Stimulated activated CD8-positive, alpha-beta memory T cell treated with anti-CD3 and anti-CD28 coated beads, Interleukin-4, amount 100 ng/mL, for 48 hours (primary cell): ENCODE results near the gene SNN.

Source experiments
- DNase-seq: peaks from one replicate; pipeline ENCODE4 v3.0.0-alpha.2; 2020

Gene SNN

GRCh38 chr16:11668623-11669379 lies 546 bp downstream of the SNN start:
- no peak for DNase-seq

GRCh38 chr16:11669380-11670146 lies 1.3 kb downstream of the SNN start:
- no peak for DNase-seq

- no peak for DNase-seq
These were observed 2.2 kb downstream of the SNN start for GRCh38 chr16:11670171-11671131.

GRCh38 chr16:11671271-11671670 lies 3.0 kb downstream of the SNN start:
- no peak for DNase-seq

GRCh38 chr16:11671676-11672075 lies 3.4 kb downstream of the SNN start:
- no peak for DNase-seq

- DNase-seq = no peak
These were observed 4.2 kb downstream of the SNN start for GRCh38 chr16:11672206-11673090.

- no peak for DNase-seq
These were observed 5.1 kb downstream of the SNN start for GRCh38 chr16:11673091-11674000.

GRCh38 chr16:11674001-11674817 lies 6.0 kb downstream of the SNN start:
- no peak for DNase-seq

- DNase-seq = no peak
These were observed 6.7 kb downstream of the SNN start for GRCh38 chr16:11674818-11675560.

- no peak for DNase-seq
These were observed 7.6 kb downstream of the SNN start for GRCh38 chr16:11675561-11676511.

GRCh38 chr16:11676799-11677198 lies 8.5 kb downstream of the SNN start:
- no peak for DNase-seq

- no peak for DNase-seq
These were observed 9.2 kb downstream of the SNN start for GRCh38 chr16:11677451-11677951.

GRCh38 chr16:11677959-11678881 lies 10.0 kb downstream of the SNN start:
- no peak for DNase-seq

GRCh38 chr16:11679250-11679649 lies 11.0 kb downstream of the SNN start:
- no peak for DNase-seq

GRCh38 chr16:11679941-11680911 lies 12.0 kb downstream of the SNN start:
- no peak for DNase-seq

- no peak for DNase-seq
These were observed 13.3 kb downstream of the SNN start for GRCh38 chr16:11681556-11681955.
